DOHH2 (cell line): Measurements from ENCODE around the gene ZNF467.

ENCODE experiments used
- EZH2phosphoT487 ChIP-seq: fragments of 200-600 bp; sonication (generic); IDR thresholded peaks from 2 replicates; pipeline ENCODE4 v1.6.1; 2017; ENCODE audit warnings: borderline replicate concordance, mild to moderate bottlenecking, antibody characterized with exemption, low read length, moderate library complexity, mixed read lengths
- TF ChIP-seq, protein P1 (sequence below): fragments of 200-600 bp; sonication (generic); IDR thresholded peaks from one replicate; pipeline ENCODE4 v1.5.1; 2014; ENCODE audit warnings: antibody characterized with exemption, mild to moderate bottlenecking, low read depth, low read length; ENCODE audit not compliant: poor library complexity, severe bottlenecking

DNA sequence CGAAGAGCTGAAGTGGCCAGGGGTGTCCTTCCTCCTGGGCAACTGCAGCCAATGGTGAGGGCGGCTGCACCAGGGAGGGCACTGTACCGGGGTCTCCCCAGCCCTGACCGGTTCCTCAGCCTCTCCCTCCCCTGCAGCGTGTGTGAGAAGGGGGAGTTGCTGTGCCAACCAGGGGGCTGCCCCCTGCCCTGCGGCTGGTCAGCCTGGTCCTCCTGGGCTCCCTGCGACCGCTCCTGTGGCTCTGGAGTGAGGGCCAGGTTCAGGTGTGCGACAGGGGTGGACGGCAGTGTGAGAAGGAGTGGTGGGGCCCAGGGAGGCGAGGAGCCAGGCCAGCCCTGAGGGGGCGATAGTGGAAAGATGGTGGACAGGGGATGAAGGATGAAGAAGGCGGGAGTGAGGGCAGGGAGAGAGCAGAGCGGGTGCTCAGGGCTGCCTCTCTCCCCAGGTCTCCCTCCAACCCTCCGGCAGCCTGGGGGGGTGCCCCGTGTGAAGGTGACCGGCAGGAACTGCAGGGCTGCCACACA is 30.2 kb upstream of the ZNF467 start:
- TF ChIP-seq, protein P1, sequence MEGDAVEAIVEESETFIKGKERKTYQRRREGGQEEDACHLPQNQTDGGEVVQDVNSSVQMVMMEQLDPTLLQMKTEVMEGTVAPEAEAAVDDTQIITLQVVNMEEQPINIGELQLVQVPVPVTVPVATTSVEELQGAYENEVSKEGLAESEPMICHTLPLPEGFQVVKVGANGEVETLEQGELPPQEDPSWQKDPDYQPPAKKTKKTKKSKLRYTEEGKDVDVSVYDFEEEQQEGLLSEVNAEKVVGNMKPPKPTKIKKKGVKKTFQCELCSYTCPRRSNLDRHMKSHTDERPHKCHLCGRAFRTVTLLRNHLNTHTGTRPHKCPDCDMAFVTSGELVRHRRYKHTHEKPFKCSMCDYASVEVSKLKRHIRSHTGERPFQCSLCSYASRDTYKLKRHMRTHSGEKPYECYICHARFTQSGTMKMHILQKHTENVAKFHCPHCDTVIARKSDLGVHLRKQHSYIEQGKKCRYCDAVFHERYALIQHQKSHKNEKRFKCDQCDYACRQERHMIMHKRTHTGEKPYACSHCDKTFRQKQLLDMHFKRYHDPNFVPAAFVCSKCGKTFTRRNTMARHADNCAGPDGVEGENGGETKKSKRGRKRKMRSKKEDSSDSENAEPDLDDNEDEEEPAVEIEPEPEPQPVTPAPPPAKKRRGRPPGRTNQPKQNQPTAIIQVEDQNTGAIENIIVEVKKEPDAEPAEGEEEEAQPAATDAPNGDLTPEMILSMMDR: no peak
- no peak for TF ChIP-seq EZH2phosphoT487
